Hepatocyte (in vitro differentiated cells): ENCODE data around the gene TTC9B. TPM values are rescaled to one million over a fixed set of nuclear protein-coding genes. Genes with fewer than 3 reads are reported as not detected.

Source experiments
- DNase-seq: peaks from one replicate; pipeline ENCODE4 v3.0.0-alpha.2; 2016; ENCODE audit warnings: low spot score
- H2AFZ ChIP-seq: fragments of 200-600 bp; sonication (generic); 2 replicates; pipeline ENCODE4 v1.6.0; 2016; ENCODE audit warnings: antibody characterized with exemption, mild to moderate bottlenecking
- H3K27ac ChIP-seq: fragments of 200-600 bp; sonication (generic); 2 replicates; pipeline ENCODE4 v1.5.1; 2016; ENCODE audit warnings: mild to moderate bottlenecking
- H3K27me3 ChIP-seq: fragments of 200-600 bp; sonication (generic); 2 replicates; pipeline ENCODE4 v1.6.1; 2016
- H3K36me3 ChIP-seq: fragments of 200-600 bp; sonication (generic); replicated peaks from 2 replicates; pipeline ENCODE4 v1.5.1; 2016; ENCODE audit warnings: low read depth; ENCODE audit not compliant: insufficient read depth
- H3K4me1 ChIP-seq: fragments of 200-600 bp; sonication (generic); 2 replicates; pipeline ENCODE4 v1.5.1; 2016; ENCODE audit warnings: mild to moderate bottlenecking, moderate library complexity; ENCODE audit not compliant: insufficient read depth
- H3K4me2 ChIP-seq: fragments of 200-600 bp; sonication (generic); 2 replicates; pipeline ENCODE4 v1.6.0; 2016
- H3K4me3 ChIP-seq: fragments of 200-600 bp; sonication (generic); 2 replicates; pipeline ENCODE4 v1.5.1; 2016; ENCODE audit warnings: mild to moderate bottlenecking
- H3K79me2 ChIP-seq: fragments of 200-600 bp; sonication (generic); 2 replicates; pipeline ENCODE4 v1.6.0; 2017; ENCODE audit warnings: mild to moderate bottlenecking
- H3K9me2 ChIP-seq: fragments of 200-600 bp; sonication (generic); replicated peaks from 2 replicates; pipeline ENCODE4 v1.6.0; 2017; ENCODE audit warnings: mild to moderate bottlenecking; ENCODE audit not compliant: insufficient read depth
- H3K9me3 ChIP-seq: fragments of 200-600 bp; sonication (generic); 2 replicates; pipeline ENCODE4 v1.5.1; 2016; ENCODE audit warnings: low read depth, mild to moderate bottlenecking
- H4K20me1 ChIP-seq: fragments of 200-600 bp; sonication (generic); 2 replicates; pipeline ENCODE4 v1.6.0; 2016; ENCODE audit warnings: mild to moderate bottlenecking; ENCODE audit not compliant: insufficient read depth, poor library complexity, severe bottlenecking
- CTCF ChIP-seq: fragments of 200-600 bp; sonication (generic); IDR thresholded peaks from 2 replicates; pipeline ENCODE4 v1.5.1; 2016; ENCODE audit warnings: antibody characterized with exemption, mild to moderate bottlenecking; ENCODE audit not compliant: poor library complexity
- EZH2 ChIP-seq: fragments of 200-600 bp; sonication (generic); IDR thresholded peaks from 2 replicates; pipeline ENCODE4 v1.6.1; 2016; ENCODE audit warnings: antibody characterized with exemption, mild to moderate bottlenecking, borderline replicate concordance
- EZH2phosphoT487 ChIP-seq: fragments of 200-600 bp; sonication (generic); IDR thresholded peaks from one replicate; pipeline ENCODE4 v1.6.1; 2018; ENCODE audit warnings: antibody characterized with exemption, mild to moderate bottlenecking, low read depth, moderate library complexity; ENCODE audit not compliant: unreplicated experiment, severe bottlenecking
- WGBS: methylation state at CpG from one replicate; pipeline ENCODE4 v1.1.6; 2016; ENCODE audit warnings: low lambda C conversion rate; ENCODE audit errors: missing lambda C conversion rate; 5-methylcytosine and 5-hydroxymethylcytosine counted together
- polyA plus RNA-seq: library from polyadenylated mRNA; unstranded; fragments of >200 nt; fragmentation: Nextera tagmentation; extraction: Ambion mirVana; gene quantifications from 2 replicates; pipeline ENCODE4 v1.2.1, GENCODE V29; 2016
- total RNA-seq: library from RNA; depleted of rRNA; stranded (reverse); fragments of >200 nt; gene quantifications from 2 replicates; pipeline ENCODE4 v1.2.3, GENCODE V29; 2014

The TTC9B gene
- total and polyA plus RNA-seq, 2 experiments from 2014 or later: 0.21 TPM; not detected in 1

DNA sequence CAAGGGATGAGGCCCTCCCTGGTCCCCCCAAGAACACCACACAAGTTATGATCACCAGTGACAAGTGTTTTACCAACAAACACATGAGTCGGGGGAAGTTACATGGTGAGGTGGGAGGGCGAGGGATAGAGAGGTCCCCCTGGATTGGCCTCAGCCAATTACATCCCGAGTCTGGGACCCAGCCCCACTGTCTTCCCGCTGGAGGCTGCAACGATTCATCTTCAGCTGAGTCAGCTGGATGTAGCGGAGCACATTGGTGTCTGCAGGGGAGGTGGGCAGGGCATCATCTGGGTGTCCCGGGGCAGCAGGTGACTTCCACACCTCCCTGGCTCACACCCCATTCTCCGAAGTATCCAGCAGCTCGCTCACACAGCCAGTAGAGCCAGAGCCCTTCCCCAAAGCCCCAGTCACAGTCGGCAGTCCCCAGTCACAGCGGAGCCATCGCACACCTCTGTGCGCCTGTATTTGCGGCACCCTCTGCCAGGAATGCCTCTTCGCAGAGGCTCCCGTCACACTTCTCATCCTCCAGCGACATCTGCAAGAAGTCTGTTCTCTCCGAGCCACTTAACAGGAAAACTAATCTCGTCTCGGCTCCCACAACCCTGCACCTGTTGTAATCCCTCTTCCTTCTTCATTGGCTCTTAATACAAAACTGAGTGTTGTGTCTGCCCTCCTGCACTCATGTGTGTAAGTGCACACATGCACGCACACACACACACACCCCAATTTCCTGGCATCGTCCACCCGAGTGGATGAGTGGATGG is 2.0 kb downstream of the TTC9B start:
- H3K4me1 ChIP-seq: peaks cover 3% of the 10 kb centered on the region
- H3K27me3 ChIP-seq: peaks cover 42% of the 10 kb centered on the region
- no peaks in the 10 kb centered on the region for H3K9me3 ChIP-seq
- DNase-seq: no peak
- H4K20me1 ChIP-seq: no peaks in the 10 kb centered on the region
- no peak overlapping the region for H3K27ac ChIP-seq
- no peaks in the 10 kb centered on the region for H3K36me3 ChIP-seq
- no peak overlapping the region for H3K4me3 ChIP-seq
- H3K79me2 ChIP-seq: no peaks in the 10 kb centered on the region
- no peak for TF ChIP-seq EZH2phosphoT487
- no peak for TF ChIP-seq EZH2
- TF ChIP-seq CTCF: no peak
- peak overlapping the region; percentile 72 for H3K4me2 ChIP-seq
- no peak overlapping the region for H2AFZ ChIP-seq
- WGBS: 70% methylated on average over 23 of the region's 23 CpGs
- no peaks in the 10 kb centered on the region for H3K9me2 ChIP-seq

- no peak for DNase-seq
- TF ChIP-seq CTCF (no peak), EZH2 (no peak), EZH2phosphoT487 (no peak)
- H2AFZ ChIP-seq: no peak overlapping the region
- H4K20me1 ChIP-seq: no peaks in the 10 kb centered on the region
- peaks cover 3% of the 10 kb centered on the region for H3K4me1 ChIP-seq
- no peaks in the 10 kb centered on the region for H3K9me3 ChIP-seq
- no peak overlapping the region for H3K4me2 ChIP-seq
- H3K9me2 ChIP-seq: no peaks in the 10 kb centered on the region
- no peak overlapping the region for H3K27ac ChIP-seq
- no peaks in the 10 kb centered on the region for H3K79me2 ChIP-seq
- peaks cover 33% of the 10 kb centered on the region for H3K27me3 ChIP-seq
- 96% methylated on average over 11 of the region's 22 CpGs for WGBS
- H3K4me3 ChIP-seq: no peak overlapping the region
- H3K36me3 ChIP-seq: no peaks in the 10 kb centered on the region
Observed at GRCh38 chr19:40214936-40215335, 3.2 kb downstream of the TTC9B start.

- H3K4me2 ChIP-seq: no peak overlapping the region
- no peak for DNase-seq
- H3K27ac ChIP-seq: no peak overlapping the region
- H2AFZ ChIP-seq: no peak overlapping the region
- H4K20me1 ChIP-seq: no peaks in the 10 kb centered on the region
- no peaks in the 10 kb centered on the region for H3K9me3 ChIP-seq
- no peak overlapping the region for H3K4me3 ChIP-seq
- peaks cover 3% of the 10 kb centered on the region for H3K4me1 ChIP-seq
- H3K79me2 ChIP-seq: no peaks in the 10 kb centered on the region
- 98% methylated on average over 28 of the region's 50 CpGs for WGBS
- H3K27me3 ChIP-seq: peaks cover 25% of the 10 kb centered on the region
- TF ChIP-seq EZH2 (no peak), EZH2phosphoT487 (no peak), CTCF (no peak)
- no peaks in the 10 kb centered on the region for H3K9me2 ChIP-seq
- H3K36me3 ChIP-seq: no peaks in the 10 kb centered on the region
Observed at GRCh38 chr19:40213882-40214570, 4.2 kb downstream of the TTC9B start.
